ENCODE measurements around the gene PEA15.

PEA15 gene

GRCh38 chr1:160186246-160186645 lies 18.9 kb upstream of the PEA15 start:
- no peak for FAIRE-seq

GRCh38 chr1:160186729-160187128 lies 18.5 kb upstream of the PEA15 start:
- FAIRE-seq = no peak

GRCh38 chr1:160187407-160187806 lies 17.8 kb upstream of the PEA15 start:
- no peak for FAIRE-seq

- FAIRE-seq = no peak
These were observed 16.8 kb upstream of the PEA15 start for GRCh38 chr1:160188341-160188740.

GRCh38 chr1:160189649-160190625 lies 15.2 kb upstream of the PEA15 start, which contains the start of gene CASQ1:
CASQ1 (plus strand) TSS chr1:160190575; CDS start chr1:160190752, 177 bp downstream.
- FAIRE-seq = no peak

GRCh38 chr1:160191756-160192155 lies 13.4 kb upstream of the PEA15 start:
- FAIRE-seq = no peak

GRCh38 chr1:160192234-160192633 lies 12.9 kb upstream of the PEA15 start:
- FAIRE-seq = no peak

- peak; percentile 15 for FAIRE-seq
These were observed 11.9 kb upstream of the PEA15 start for GRCh38 chr1:160193091-160193819.

- FAIRE-seq = no peak
These were observed 11.1 kb upstream of the PEA15 start for GRCh38 chr1:160193832-160194736.

GRCh38 chr1:160194737-160195059 lies 10.5 kb upstream of the PEA15 start:
- FAIRE-seq = no peak

- no peak for FAIRE-seq
These were observed 9.0 kb upstream of the PEA15 start for GRCh38 chr1:160196143-160196542.

GRCh38 chr1:160197231-160197630 lies 8.0 kb upstream of the PEA15 start:
- FAIRE-seq = no peak

GRCh38 chr1:160200786-160201185 lies 4.4 kb upstream of the PEA15 start:
- no peak for FAIRE-seq

- FAIRE-seq = no peak
These were observed 500 bp upstream of the PEA15 start for GRCh38 chr1:160204526-160205241.

- FAIRE-seq = no peak
These were observed 829 bp downstream of the PEA15 start for GRCh38 chr1:160206036-160206389.

- no peak for FAIRE-seq
These were observed 1.4 kb downstream of the PEA15 start for GRCh38 chr1:160206421-160207117.

- FAIRE-seq = no peak
These were observed 2.0 kb downstream of the PEA15 start for GRCh38 chr1:160207118-160207650.

- FAIRE-seq = no peak
These were observed 2.8 kb downstream of the PEA15 start for GRCh38 chr1:160207771-160208556.

- no peak for FAIRE-seq
These were observed 3.6 kb downstream of the PEA15 start for GRCh38 chr1:160208557-160209320.
